Measurements from ENCODE around the gene SMIM33. TPM values are rescaled to one million over a fixed set of nuclear protein-coding genes. Genes with fewer than 3 reads are reported as not detected.
"Not testable (repeated sequence)": the region's sequence is repeated elsewhere in the genome, so short reads cannot be mapped to it uniquely, and the experiment has no call there.

Gene SMIM33
- total RNA-seq, 2 experiments from 2014 or later, result 0.34 to 0.44 TPM

- H3K27me3 Mint-ChIP-seq, result peaks cover 20% of the 10 kb centered on the region
- POLR2A ChIA-PET, result interaction anchor here (1.1 to 2.4 kb wide), 2 partner anchors 9 to 14 kb away, joined by 4 to 8 read pairs; partner anchors contain the start of gene SMIM33
- no peak for ATAC-seq (ENCODE audit: low read depth)
- DNase-seq, result no peak
- H3K27ac Mint-ChIP-seq, result no peak overlapping the region
- H3K9me3 Mint-ChIP-seq, result no peaks in the 10 kb centered on the region
- H3K36me3 Mint-ChIP-seq, result no peaks in the 10 kb centered on the region
- H3K4me3 Mint-ChIP-seq, result no peak overlapping the region
- H3K4me1 Mint-ChIP-seq, result peaks cover 32% of the 10 kb centered on the region
These were observed 9.6 kb upstream of the SMIM33 start for GRCh38 chr5:139461176-139461575.

DNA sequence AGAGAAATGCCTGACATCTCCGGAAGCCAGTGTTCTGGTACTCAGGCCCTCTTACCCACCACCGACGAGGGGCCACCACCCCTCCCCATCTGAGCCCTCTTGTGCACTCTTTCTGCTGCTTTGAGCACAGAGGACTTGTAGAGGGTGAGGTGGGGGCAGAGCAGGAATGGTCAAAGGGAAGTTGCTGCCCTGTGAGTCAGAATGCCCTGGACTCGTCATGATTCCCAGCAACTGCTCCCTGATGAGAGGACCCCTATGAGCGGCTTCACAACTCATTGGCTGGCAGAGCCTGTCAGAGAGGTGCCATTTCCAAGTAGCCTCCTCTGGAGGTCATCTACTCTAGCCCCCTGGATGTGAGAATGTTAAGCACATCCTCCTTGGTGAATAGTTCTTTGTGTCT, 9.1 kb upstream of the SMIM33 start:
- no peak for DNase-seq
- POLR2A ChIA-PET, result interaction anchor here (1.1 kb wide), 1 partner anchor 13 kb away, joined by 4 read pairs; no protein-coding TSS in a partner anchor
- Mint-ChIP-seq H3K27me3 (peaks cover 20% of the 10 kb centered on the region), H3K36me3 (no peaks in the 10 kb centered on the region), H3K4me1 (peaks cover 28% of the 10 kb centered on the region), H3K27ac (no peak overlapping the region), H3K4me3 (no peak overlapping the region), H3K9me3 (no peaks in the 10 kb centered on the region)
- no peak for ATAC-seq (ENCODE audit: low read depth)

DNA sequence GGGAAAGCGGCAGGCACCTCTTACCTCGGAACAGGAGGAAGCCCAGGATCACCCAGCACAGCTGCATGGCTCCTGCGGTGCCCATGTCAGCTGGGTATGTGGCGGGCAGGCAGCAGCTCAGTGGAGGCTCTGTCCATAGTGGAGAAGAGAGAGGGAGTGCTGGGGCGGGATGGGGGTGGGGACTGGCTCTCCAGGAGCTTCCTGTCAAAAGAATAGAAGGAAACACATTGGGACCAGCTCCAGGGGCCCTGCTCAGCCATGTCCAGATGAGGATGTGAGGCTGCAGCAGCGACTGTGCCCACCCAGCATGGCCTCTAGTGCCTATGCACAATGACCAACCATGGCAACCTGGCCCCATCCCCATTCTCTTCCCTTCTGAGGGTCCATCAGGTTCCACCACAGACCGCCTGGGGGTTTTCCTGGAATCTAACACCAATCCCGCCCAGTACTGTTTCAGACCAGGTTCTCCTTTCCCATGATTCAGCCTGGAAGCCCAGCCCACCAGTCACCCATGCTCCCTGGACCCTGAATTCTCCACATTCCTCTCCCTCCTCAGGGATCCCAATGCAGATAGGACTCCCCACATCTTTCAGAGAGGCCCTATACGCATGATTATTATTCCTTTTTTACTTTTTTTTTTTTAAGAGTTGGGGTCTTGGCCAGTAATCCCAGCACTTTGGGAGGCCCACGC, 8.1 kb upstream of the SMIM33 start, which contains the start of gene ECSCR:
Gene ECSCR (minus strand): TSS at position 158 of the 691 bp plus-strand sequence. CDS start 73 bp downstream, at position 85.
- H3K9me3 Mint-ChIP-seq, result no peaks in the 10 kb centered on the region
- POLR2A ChIA-PET, result no interaction called here
- DNase-seq, result no peak
- peaks cover 20% of the 10 kb centered on the region for H3K4me1 Mint-ChIP-seq
- no peaks in the 10 kb centered on the region for H3K36me3 Mint-ChIP-seq
- peaks cover 20% of the 10 kb centered on the region for H3K27me3 Mint-ChIP-seq
- H3K4me3 Mint-ChIP-seq, result no peak within 1 kb of the TSS
- H3K27ac Mint-ChIP-seq, result no peak within 1 kb of the TSS
- ATAC-seq (ENCODE audit: low read depth), result no peak

DNA sequence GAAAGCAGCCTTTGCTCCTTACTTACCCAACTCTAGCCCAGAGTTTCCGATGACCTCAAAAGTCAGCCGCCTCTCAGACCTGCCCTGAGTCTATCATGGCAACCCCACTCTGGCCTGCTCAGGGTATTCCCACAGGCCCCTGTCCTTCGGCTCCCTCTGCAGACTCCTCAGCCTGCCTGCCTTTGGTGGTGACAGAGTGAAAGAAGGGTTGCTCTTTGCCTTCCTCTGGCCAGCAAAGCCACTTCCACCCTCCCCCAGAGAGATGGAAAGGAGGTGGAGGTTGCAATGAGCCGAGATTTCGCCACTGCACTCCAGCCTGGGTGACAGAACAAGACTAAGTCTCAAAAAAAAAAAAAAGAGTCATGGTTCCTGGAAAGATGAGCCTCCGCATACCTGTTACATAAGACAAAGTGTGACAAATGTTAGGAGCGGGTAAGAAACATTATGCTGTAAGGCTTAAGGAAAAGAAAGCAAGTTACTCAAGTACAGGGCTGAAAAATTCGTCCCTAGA, 2.3 kb upstream of the SMIM33 start:
- POLR2A ChIA-PET, result no interaction called here
- no peak for DNase-seq
- H3K4me1 Mint-ChIP-seq, result peaks cover 37% of the 10 kb centered on the region
- H3K4me3 Mint-ChIP-seq, result peak overlapping the region; percentile 21
- H3K9me3 Mint-ChIP-seq, result no peaks in the 10 kb centered on the region
- peaks cover 12% of the 10 kb centered on the region for H3K27me3 Mint-ChIP-seq
- H3K36me3 Mint-ChIP-seq, result no peaks in the 10 kb centered on the region
- peak; percentile 30 for ATAC-seq (ENCODE audit: low read depth)
- peak overlapping the region; percentile 20 for H3K27ac Mint-ChIP-seq

DNA sequence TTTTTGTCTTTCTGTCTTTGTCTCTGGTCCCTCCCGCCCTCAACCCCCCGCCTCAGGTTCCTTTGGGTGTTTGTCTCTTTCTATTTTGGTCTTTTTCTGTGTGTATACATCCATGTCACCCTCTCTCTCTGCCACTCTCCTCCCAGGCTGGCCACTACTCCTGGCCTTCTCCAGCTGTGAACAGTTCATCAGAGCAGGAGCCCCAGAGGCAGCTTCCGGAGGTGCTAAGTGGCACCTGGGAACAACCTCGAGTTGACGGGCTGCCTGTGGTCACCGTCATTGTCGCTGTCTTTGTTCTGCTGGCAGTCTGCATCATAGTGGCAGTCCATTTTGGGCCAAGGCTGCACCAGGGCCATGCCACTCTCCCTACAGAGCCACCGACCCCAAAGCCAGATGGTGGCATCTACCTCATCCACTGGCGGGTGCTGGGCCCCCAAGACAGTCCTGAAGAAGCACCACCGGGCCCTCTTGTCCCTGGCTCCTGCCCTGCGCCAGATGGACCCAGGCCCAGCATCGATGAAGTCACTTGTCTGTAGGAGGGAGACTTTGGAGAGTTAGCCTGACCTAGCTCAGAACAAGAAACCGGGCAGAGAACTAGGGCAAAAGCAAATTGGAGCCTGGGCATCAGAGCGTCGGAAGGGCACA, 1.7 kb downstream of the SMIM33 start:
- peak overlapping the region; percentile 78 for H3K27ac Mint-ChIP-seq
- peaks cover 57% of the 10 kb centered on the region for H3K4me1 Mint-ChIP-seq
- ATAC-seq (ENCODE audit: low read depth) (no peak), DNase-seq (no peak)
- POLR2A ChIA-PET, result interaction anchor here (0.5 to 2.1 kb wide), 3 partner anchors 10 to 99 kb away, joined by 3 to 11 read pairs (median 4); partner anchors contain the start of gene STING1
- peaks cover 2% of the 10 kb centered on the region for H3K27me3 Mint-ChIP-seq
- H3K9me3 Mint-ChIP-seq, result no peaks in the 10 kb centered on the region
- peak overlapping the region; percentile 64 for H3K4me3 Mint-ChIP-seq
- H3K36me3 Mint-ChIP-seq, result peaks cover 12% of the 10 kb centered on the region

DNA sequence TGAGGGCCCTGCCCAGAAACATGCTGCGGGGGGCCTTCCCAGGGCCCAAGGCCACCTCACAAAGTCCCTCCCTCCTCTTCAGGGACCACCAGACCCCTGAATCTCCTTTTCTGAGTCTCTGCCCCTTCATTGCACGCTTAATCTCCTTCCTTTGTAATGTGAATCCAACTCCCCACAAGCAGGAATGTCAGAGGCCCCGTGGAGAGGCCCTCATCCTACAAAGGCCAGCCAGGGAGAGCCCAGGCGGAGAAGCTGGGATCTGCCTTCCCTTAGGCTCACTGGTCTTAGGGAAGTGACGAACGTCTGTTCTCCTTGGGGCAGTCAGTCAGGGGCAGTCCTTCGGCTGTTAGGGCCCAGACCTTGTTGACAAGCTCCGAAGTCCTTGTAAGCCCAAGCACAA, 2.3 kb downstream of the SMIM33 start:
- peak overlapping the region; percentile 26 for H3K27ac Mint-ChIP-seq
- POLR2A ChIA-PET, result interaction anchor here (2.1 kb wide), 1 partner anchor 9 kb away, joined by 11 read pairs; the partner anchor contains the start of gene STING1

DNA sequence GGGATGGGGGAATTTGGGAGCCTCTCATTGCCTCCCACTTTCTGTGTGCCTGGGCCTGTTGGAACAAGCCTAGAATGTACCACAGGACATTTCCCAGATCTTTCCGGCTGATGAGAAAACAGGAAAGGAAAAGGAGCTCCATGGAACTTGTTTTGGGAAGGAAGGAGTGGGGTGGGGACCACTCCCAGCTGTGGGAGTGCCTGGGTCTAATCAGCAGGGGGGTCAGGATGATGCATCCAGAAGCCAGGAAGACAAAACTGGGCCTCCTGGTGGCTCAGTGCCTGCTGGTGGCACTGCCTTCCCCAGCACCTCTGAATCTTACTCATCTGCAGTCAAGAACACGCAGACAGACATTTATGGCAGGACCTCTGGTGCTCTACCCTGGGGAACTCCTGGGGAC, 2.8 kb downstream of the SMIM33 start:
- Mint-ChIP-seq H3K27ac (peak overlapping the region; percentile 44), H3K9me3 (no peaks in the 10 kb centered on the region), H3K27me3 (peaks cover 2% of the 10 kb centered on the region), H3K4me3 (no peak overlapping the region), H3K4me1 (peaks cover 53% of the 10 kb centered on the region), H3K36me3 (peaks cover 15% of the 10 kb centered on the region)
- DNase-seq (no peak), ATAC-seq (ENCODE audit: low read depth) (no peak)
- POLR2A ChIA-PET, result interaction anchor here (2.1 kb wide), 1 partner anchor 9 kb away, joined by 11 read pairs; the partner anchor contains the start of gene STING1

More for the DNA sequence above, 2.3 kb downstream of the SMIM33 start:
- Mint-ChIP-seq H3K36me3 (peaks cover 12% of the 10 kb centered on the region), H3K9me3 (no peaks in the 10 kb centered on the region), H3K4me1 (peaks cover 57% of the 10 kb centered on the region), H3K4me3 (no peak overlapping the region), H3K27me3 (peaks cover 2% of the 10 kb centered on the region)
- no peak for DNase-seq
- ATAC-seq (ENCODE audit: low read depth), result no peak

GRCh38 chr5:139474890-139475791, 4.3 kb downstream of the SMIM33 start:
- H3K9me3 Mint-ChIP-seq, result no peaks in the 10 kb centered on the region
- peaks cover 46% of the 10 kb centered on the region for H3K4me1 Mint-ChIP-seq
- peak overlapping the region; percentile 56 for H3K4me3 Mint-ChIP-seq
- peak overlapping the region; percentile 75 for H3K27ac Mint-ChIP-seq
- POLR2A ChIA-PET, result interaction anchor here (0.6 to 0.9 kb wide), 2 partner anchors 13 to 17 kb away, joined by 4 to 6 read pairs; no protein-coding TSS in a partner anchor
- peaks cover 21% of the 10 kb centered on the region for H3K36me3 Mint-ChIP-seq
- H3K27me3 Mint-ChIP-seq, result no peaks in the 10 kb centered on the region
- DNase-seq, result no peak
- peak; percentile 40 for ATAC-seq (ENCODE audit: low read depth)

DNA sequence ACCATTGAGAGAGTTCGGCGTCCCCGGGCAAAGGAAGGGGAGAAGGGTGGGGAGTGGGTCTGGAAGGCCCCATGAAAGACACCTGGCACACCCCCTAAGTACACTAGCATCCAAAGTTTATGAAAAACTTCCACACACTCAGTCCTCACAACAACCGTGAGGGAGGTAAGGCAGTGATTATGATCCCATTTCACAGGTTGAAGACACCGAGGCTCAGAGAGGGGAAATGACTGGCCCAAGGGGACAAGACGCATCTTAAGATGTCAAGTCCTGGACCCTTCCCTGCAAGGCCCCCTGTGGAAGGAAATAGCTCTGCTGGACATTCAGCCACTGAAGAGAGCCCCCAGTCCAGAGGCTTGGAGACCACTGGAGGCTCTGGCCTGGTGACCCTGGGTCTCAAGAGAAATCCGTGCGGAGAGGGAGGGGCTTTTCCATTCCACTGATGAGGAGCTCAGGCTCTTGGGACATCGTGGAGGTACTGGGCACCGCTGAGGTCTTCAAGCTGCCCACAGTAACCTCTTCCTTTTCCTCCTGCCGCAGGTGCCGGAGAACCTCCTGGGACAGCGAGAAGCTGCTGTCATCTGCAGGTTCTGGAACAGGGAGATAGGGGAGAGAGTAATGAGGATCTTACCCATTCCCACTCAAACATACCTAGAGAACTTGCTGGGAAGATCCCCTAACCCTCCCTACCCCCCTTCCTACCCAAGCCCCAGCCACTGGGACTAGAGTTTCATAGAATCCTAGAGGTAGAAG, 5.2 kb downstream of the SMIM33 start:
- Mint-ChIP-seq H3K4me3 (no peak overlapping the region), H3K9me3 (no peaks in the 10 kb centered on the region)
- POLR2A ChIA-PET, result interaction anchor here (1.1 kb wide), 1 partner anchor 18 kb away, joined by 3 read pairs; no protein-coding TSS in a partner anchor

DNA sequence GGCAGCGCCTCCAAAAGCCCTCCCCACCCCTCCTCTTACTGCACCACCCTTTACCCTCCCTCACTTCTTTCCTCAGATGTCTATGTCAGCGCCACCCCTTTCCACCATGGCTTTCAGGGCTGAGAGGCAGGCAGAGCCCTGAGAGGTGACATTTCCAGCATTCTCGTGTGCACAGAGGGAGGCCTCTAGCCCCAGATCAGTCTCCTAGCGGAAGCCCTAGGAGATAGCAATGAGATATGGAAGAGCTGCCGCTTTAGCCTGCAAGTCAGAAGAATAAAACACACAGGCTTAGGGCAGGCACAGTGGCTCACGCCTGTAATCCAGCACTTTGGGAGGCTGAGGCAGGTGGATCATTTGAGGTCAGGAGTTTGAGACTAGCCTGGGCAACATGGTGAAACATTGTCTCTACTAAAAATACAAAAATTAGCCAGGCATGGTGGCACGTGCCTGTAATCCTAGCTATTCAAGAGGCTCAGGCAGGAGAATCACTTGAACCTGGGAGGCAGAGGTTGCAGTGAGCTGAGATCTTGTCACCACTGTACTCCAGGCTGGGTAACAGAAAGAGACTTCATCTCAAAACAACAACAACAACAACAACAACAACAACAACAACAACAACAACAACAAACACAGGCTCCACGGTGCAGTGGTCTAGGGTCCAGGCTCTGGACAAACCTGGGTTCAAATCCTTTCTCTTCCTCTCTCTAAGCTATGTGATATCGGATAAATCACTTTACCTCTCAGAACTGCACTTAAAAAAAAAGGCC, 8.0 kb downstream of the SMIM33 start:
- H3K4me3 Mint-ChIP-seq; H3K9me3 Mint-ChIP-seq; DNase-seq; ATAC-seq (ENCODE audit: low read depth); H3K27ac Mint-ChIP-seq; H3K27me3 Mint-ChIP-seq: not testable (repeated sequence)
- peaks cover 37% of the 10 kb centered on the region for H3K4me1 Mint-ChIP-seq
- POLR2A ChIA-PET, result interaction anchor here (0.7 to 1.1 kb wide), 2 partner anchors 33 to 82 kb away, joined by 3 to 4 read pairs; no protein-coding TSS in a partner anchor
- peaks cover 28% of the 10 kb centered on the region for H3K36me3 Mint-ChIP-seq

More for the DNA sequence above, 5.2 kb downstream of the SMIM33 start:
- H3K4me1 Mint-ChIP-seq, result peaks cover 44% of the 10 kb centered on the region
- DNase-seq (no peak), ATAC-seq (ENCODE audit: low read depth) (no peak)
- H3K36me3 Mint-ChIP-seq, result peaks cover 28% of the 10 kb centered on the region
- peak overlapping the region; percentile 75 for H3K27ac Mint-ChIP-seq
- no peaks in the 10 kb centered on the region for H3K27me3 Mint-ChIP-seq

- Mint-ChIP-seq H3K4me1 (peaks cover 35% of the 10 kb centered on the region), H3K36me3 (peaks cover 25% of the 10 kb centered on the region)
- H3K9me3 Mint-ChIP-seq; H3K27ac Mint-ChIP-seq; ATAC-seq (ENCODE audit: low read depth); H3K4me3 Mint-ChIP-seq; H3K27me3 Mint-ChIP-seq; DNase-seq: not testable (repeated sequence)
- POLR2A ChIA-PET, result interaction anchor here (0.7 to 1.1 kb wide), 3 partner anchors 33 to 827 kb away, joined by 3 to 5 read pairs (median 4); no protein-coding TSS in a partner anchor
These were observed 8.9 kb downstream of the SMIM33 start for GRCh38 chr5:139479729-139480128.

Measured in activated naive CD8-positive, alpha-beta T cell treated with anti-CD3 and anti-CD28 coated beads, Interleukin-2, amount 10 ng/mL, durations not matched to agents 7 days and 5 days (primary cell).